ENCODE measurements around the gene CTTNBP2.

- TF ChIP-seq CTCF (IDR thresholded peaks at IDR 0.05) (no peak), POLR2A (IDR thresholded peaks at IDR 0.05) (no peak)
Measured at GRCh38 chr7:117808910-117809705, 64.1 kb downstream of the CTTNBP2 start.
